NK-92 treated with Interleukin-12 subunit alpha and Interleukin-12 subunit beta, amount 100 ng/mL, for 24 hours (cell line): ENCODE results near the gene RPS17.
"Not testable (repeated sequence)": the region's sequence is repeated elsewhere in the genome, so short reads cannot be mapped to it uniquely, and the experiment has no call there.

ENCODE experiments used
- DNase-seq: peaks from one replicate; lab custom pipeline; 2025; lab: John Stamatoyannopoulos, UW

Gene RPS17

GRCh38 chr15:82545478-82545877 is 5.2 kb upstream of the RPS17 start:
- no peak for DNase-seq

GRCh38 chr15:82545002-82545401 is 4.7 kb upstream of the RPS17 start:
- DNase-seq: no peak

DNA sequence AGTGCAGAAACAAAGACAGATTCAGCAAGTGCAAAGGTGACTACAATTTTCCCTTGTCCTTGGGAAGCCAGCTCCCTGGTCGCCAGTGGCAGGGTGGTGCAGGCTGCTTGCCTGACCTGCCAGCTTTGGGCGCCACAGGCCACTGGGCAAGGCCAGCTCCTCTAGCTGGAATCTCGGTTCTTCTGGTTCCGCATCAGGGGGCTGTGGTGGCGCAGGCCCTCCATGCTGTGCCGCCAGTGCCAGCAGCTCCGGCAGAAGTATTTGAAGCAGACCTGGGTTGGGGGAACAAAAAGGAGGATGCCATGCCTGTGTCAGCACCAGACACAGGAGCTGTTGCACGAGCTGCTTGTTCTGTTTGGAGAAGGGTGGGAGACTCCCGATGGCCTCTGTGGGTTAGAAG is 4.2 kb upstream of the RPS17 start:
- no peak for DNase-seq

DNA sequence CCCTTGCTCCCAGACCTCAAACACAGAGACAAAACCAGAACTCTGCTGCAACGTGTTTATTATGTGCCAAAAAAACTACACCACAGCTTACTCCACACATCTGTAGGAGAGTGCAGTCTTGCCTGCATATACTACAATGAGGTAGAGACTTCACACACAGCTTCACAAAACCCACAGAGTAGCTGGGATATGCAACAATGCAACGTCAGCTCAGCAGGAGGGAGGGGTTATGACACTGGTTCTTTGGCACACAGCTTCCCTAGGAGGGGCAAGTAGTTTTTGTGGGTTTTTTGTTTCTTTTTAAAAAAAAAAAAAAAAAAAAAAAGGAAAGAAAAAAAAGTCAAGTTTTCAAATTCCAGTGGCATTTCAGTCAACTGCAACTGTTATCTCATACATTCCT is 2.9 kb upstream of the RPS17 start:
- no peak for DNase-seq

- DNase-seq: no peak
These were observed 751 bp upstream of the RPS17 start for GRCh38 chr15:82540984-82541431.

DNA sequence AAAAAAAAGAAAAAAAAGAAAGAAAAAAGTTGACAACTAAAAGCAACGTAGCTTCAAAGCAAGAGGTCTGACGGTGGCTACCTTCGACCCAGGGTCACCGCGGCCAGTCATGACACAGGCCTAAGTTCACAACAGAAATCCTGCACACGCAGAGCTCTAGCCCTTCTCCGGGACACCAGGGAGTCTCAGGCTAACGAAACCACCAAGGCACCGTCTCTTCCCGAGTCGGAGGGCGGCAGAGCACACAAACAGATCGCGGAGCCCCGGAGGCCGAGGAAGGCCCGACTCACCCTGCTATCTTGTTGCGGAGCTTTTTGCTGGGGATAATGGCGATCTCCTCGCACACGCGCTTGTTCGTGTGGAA is 584 bp downstream of the RPS17 start:
- DNase-seq: no peak

DNA sequence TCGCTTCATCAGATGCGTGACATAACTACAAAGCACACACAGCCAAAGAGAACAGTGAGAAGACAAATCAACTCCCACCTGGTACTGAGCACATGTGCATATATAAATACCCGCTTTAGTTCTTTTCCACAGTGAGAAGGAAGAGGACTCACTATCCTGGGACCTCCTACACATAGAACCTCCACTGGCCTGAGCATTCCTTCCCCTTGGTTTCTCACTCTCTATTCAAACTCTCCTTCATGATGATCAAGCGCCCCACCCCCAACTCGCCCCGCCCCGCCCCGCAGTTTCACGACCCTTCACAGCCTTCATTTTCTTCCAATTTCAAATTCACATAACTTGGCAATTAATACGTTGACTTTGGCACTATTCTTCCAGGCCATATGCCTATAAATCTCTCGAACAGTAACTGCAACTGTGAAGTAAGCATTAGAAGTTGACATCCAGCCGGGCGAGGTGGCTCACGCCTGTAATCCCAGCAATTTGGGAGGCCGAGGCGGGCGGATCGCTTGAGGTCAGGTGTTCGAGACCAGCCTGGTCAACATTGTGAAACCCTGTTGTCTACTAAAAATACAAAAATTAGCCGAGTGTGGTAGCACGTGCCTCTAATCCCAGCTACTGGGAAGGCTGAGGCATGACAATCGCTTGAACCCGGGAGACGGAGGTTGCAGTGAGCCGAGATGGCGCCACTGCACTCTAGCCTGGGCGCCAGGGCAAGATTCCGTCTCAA is 1.1 kb downstream of the RPS17 start:
- DNase-seq: no peak

DNA sequence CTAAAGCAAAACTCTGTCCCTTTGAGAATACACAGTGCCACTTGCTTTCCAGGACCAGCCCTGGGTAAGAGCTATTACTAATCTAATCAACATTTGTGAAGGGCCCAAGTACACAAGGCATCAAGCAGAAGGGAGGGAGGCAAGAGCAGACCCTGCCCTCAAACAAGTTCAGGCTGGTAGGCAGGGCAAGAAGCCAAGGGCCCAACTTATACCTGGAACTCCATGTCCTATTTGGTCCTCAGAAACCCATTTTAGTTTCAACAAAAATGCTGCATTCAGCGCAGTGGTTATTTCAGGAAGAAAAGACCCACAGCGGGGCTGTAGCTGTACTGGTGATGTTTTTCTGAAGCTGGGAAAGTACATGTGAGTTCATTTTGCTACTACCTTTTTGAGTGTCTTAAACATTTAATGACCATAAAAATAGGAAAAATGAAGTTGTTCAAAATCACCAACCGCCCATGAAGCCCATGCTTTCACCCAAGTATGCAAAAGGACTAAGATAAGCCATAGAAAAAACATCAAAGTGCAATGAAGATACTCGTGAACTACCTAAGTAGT is 2.8 kb downstream of the RPS17 start:
- DNase-seq: no peak

DNA sequence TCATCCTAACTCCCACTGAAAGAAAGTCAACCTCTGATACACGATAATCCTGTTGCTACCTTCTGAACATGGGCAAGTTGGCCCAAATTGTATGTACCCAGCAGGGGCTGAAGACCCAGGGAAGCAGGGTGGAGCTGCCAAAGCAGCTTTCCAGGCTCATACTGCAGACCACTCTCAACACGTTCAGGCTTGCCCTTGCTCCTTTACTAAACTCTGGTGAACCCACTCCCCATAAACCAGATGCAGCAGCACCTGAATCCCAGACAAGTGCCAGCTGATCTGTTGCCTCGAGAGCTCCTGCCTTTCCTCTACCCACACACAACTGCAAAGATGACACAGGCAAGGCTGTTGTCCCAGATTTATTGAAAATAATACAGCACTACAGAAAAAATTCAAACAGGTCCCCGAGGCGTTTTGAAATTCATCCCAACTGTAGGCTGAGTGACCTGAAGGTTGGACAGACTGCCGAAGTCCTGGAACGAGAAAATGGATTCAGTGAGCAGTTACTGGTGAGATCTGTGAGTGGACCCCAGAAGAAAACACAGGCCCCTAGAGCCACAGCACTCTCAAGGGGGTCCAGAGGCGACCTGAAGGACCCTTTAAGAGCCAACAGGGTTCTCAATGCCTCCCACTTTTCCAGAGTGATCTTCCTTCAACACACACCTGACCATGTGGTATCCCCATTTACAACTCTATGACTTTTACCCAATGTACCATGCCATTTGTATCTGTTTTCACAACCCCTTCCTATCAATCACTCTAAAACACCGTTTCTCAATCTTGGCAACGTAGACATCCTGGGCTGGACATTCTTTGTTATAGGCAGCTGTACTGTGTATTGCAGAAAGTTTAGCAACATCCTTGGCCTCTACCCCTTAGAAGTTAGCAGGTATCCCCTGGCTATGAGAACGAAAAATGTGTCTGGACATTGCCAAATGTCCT is 3.6 kb downstream of the RPS17 start:
- no peak for DNase-seq

DNA sequence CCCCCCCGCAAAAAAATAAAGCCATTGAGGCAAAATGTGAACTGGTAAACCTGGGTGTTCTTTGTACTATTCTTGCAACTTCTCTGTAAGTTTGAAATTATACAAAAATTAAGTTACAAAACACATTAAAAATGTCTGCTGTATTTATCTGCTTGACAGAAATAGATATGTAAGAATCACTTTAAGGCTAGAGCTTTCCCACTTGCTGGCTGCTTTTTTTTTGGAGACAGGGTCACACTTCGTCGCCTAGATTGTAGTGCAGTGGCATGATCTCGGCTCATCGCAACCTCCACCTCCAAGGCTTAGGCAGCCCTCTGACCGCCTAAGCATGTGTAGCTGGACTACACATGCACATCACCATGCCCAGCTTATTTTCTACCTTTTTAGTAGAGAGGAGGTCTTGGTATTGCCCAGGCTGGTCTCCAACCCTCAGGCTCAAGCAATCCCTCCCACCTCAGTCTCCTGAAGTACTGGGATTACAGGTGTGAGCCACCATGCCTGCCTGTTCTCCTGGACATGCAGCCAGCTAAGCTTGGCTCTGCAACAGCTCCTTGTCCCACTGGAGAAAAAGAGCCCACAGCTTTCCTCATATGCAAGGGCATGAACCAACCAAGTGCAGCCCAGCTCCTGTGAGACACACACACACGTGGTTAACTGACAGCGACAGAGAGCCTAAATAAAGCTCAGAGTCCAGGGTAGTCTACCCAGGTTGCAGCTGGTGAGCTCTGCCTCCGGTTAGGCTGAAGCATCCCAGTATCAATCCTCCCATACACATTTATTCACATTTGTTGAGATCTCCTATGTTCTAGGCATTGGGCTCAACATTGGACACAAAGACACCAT is 4.5 kb downstream of the RPS17 start:
- DNase-seq: no peak

DNA sequence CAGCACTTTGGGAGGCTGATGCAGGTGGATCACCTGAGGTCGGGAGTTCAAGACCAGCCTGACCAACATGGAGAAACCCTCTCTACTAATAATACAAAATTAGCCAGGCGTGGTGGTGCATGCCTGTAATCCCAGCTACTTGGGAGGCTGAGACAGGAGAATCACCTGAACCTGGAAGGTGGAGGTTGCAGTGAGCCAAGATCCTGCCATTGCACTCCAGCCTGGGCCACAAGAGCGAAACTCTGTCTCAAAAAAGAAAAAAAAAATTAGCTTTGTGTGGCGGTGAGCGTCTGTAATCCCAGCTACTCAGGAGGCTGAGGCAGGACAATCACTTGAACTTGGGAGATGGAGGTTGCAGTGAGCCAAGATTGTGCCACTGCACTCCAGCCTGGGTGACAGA is 5.1 kb downstream of the RPS17 start:
- not testable (repeated sequence) for DNase-seq

DNA sequence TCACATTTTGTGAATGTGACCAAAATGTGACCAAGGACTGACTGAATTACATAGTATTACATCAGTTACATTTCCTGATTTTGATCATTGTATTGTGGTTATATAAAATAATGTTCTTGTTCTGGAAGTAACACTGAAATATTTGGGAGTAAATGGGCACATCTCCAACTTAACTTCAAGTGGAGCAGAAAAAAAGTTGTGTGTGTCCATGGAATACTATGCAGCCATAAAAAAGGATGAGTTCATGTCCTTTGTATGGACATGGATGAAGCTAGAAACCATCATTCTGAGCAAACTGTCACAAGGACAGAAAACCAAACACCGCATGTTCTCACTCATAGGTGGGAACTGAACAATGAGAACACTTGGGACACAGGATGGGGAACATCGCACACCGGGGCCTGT is 5.8 kb downstream of the RPS17 start:
- not testable (repeated sequence) for DNase-seq

DNA sequence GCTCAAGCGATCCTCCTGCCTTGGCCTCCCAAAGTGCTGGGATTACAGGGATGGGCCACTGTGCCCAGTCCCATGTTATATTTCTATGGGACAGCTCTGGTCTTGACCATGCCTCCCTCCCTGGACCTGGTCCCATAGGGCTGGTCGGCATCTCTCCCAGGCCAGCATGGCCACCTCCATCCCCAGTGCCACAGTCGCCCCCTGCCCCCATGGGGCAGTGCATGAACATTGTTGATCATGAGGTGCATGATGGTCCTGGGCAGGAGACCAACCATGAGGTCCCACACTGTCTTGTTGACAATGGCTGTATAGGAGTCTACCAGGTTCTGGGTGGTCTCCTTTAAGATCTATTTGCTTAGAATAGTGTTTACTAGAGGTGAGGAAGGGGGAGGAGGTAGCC is 6.5 kb downstream of the RPS17 start:
- no peak for DNase-seq

DNA sequence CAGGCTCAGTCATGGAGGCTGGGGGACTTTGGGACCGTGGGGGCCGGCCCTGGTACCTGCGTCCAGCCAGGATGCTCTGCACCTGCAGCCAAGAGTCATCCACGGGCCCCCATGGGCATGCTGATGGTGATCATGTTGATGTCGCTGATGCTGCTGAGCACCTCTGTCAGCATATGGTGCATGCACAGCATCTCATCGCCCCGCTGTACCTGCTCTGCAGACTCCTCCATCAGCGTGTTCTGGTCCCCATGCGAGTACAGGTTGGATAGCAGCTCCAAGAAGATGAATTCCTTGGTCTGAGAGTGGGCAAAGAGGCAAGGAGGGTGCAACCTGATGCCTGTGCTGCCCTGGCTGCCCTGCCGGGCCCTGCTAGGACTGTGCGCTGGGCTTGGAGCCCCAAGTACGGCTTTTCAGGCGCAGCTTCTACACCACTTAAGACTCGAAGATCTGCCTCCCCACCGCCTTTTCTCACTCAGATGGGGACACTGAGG is 7.2 kb downstream of the RPS17 start:
- no peak for DNase-seq

DNA sequence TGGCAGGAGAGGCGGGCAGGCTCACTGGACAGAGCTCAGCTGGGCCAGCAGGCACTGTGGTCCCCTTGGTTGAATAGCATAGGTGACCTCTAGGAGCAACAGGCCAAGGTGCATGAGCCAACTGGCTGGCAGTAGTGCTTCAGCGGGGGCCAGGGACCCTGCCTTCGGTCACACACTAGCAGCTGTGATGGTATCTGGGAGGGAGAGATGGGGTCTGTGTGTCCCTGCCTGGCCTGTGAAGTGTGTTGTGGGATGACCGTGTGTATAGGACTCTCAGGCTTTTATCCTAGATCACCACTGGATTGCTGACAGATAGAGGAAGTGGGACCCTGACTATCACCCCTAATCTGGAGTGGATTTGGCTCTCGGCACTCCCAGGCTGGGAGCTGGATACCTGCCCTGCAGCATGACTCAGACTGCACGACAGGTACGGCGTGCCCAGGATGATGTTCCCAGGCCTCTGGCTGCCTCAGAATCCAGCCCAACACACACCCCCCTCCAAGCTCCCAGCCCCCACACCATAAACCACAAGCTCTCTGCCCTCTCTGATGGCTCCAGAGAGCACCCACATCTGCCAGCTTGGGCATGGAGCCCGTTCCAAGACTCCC is 7.8 kb downstream of the RPS17 start:
- no peak for DNase-seq

DNA sequence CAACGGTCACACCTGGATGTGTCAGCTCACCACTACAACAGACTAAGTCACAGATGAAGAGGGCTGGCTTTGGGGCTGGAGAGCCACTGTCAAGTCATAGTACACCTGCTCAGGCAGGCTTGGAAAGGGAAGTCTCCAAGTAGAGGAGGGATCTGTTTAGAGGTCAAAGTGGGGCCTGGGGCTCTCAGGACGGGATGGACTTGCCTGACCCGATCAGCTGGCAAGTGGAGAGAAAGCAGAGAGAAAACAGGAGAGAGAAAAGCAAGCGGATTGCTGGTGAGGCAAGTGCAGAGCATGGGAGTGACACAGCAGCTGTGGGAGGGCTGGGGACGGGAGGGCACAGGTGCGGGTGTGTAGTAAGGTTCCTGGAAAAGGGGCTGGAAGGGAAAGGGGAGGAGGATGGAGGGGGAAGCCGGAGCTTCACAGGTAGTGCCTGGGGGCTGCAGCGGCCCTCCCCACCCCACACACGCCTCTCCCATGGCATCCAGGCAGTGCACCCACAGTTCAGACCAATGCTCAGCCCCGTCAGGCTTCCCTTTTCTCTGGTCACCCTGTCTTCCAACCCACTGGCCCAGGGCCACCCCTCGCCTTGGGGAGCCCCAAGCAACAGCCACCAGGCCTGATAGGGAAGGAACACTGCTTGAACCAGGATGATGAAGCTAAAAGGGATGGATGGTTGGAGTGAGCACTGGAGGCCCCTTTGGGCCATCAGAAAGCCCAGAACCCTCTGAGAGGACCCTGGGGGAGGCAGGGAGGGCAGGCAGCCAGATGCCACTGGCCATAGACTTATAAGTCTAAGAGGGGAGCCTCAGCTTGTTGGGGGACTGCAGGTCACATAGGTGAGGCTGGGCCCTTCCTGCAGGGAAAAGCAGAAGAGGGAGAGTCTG is 8.5 kb downstream of the RPS17 start:
- DNase-seq: no peak

DNA sequence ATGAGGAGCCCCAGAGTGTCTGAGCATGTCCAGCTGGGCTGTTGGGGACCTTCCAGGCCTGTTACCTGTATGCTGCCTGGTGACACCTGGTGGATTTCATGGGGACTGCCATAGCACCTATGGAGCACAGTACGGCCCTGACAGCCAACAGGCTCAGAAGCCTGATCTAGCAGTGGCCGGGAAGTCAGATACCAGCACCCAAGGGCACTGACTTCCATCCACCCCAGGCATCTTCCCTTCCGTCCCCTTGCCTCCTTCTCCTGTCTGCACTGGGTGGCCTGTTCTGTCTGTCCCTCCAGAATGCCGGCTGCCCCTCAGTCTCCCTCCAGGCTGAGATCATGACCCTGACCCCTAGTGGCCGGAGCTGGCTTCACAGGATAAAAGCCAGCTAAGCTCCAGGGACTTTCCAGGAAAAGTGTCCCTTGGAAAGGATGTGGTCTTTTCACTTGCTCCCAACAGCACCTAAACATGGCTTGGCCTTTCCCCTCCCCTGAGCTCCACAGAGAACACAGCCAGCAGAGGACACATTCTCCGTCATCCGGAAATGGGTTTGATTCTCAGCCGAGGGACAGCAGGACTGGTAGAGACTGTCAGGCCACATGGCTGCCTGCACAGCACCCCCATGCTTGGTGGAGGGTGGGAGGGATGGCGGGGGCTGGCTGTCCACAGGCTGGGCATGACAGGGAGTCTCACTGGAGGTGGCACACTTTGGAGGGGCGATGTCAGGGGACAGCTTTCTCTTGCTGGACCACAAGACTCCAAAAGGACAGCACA is 9.5 kb downstream of the RPS17 start:
- DNase-seq: no peak

DNA sequence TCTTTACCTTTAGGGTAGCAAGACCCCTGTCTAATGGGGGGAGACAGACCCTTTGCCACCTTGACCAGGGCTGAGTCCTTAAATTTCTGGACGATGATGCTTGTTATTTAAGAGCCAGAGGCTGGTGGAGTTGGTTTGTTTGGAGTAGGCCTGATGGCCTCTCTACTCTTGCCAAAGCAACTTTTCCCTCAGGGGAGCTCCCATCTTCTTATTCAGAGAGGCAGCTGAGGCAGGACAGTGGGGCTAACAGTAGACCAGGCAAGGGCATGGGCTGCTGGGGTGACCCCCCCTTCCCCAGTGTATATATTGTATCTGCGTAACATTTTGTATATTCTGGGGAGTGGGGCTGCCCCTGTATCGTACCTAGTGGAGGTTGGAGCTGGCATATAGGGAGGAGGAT is 10.3 kb downstream of the RPS17 start:
- no peak for DNase-seq

- DNase-seq: not testable (repeated sequence)
These were observed 26.7 kb downstream of the RPS17 start for GRCh38 chr15:82513587-82513986.

DNA sequence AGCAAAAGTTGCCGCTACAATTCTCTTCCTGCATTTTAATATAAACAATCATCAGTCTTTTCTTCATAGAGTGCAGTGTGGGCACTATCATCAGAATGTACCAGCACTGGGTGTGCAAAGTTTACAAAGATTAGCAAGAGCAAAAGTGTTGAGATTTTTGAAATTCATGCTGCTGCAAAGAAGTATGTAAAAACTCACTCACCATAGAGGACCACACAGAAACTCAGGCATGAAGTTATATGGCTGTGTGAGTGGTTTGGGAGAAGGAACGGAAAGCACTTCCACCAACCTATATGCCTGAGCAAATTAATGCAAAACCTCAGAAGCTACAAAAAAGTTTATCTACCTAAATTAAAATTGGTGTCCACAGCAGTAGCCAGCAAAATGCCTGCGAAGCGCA is 32.6 kb downstream of the RPS17 start:
- DNase-seq: not testable (repeated sequence)
